Effector memory CD8-positive, alpha-beta T cell (primary cell): Measurements from ENCODE around the gene DLG2.

Experiments used
- ATAC-seq: fragments of 150-1000 bp; cut with Tn5 transposase; replicated peaks from 2 replicates; pipeline ENCODE4 v1.10.0; 2021; ENCODE audit warnings: mild to moderate bottlenecking, moderate library complexity
- DNase-seq, 3 experiments: peaks; one replicate each; pipeline ENCODE4 v3.0.0; 2021
- H3K27ac Mint-ChIP-seq, 2 donors: one replicate each; pipeline ENCODE4 v1.8.0; 2022; ENCODE audit warnings: mild to moderate bottlenecking in 2 of 2, mixed read lengths in 2 of 2, moderate library complexity in 2 of 2
- H3K27me3 Mint-ChIP-seq, 2 donors: one replicate each; pipeline ENCODE4 v1.8.0; 2022; ENCODE audit warnings: mixed read lengths in 2 of 2
- H3K36me3 Mint-ChIP-seq: one replicate; pipeline ENCODE4 v1.8.0; 2022; ENCODE audit warnings: mild to moderate bottlenecking, moderate library complexity, mixed read lengths; ENCODE audit not compliant: insufficient read depth
- H3K4me1 Mint-ChIP-seq, 2 donors: one replicate each; pipeline ENCODE4 v1.8.0; 2022; ENCODE audit warnings: low read depth in 2 of 2, mixed read lengths in 2 of 2
- H3K4me3 Mint-ChIP-seq, 2 donors: one replicate each; pipeline ENCODE4 v1.8.0; 2022; ENCODE audit warnings: mild to moderate bottlenecking in 2 of 2, mixed read lengths in 2 of 2, moderate library complexity in 2 of 2
- H3K9me3 Mint-ChIP-seq, 2 donors: one replicate each; pipeline ENCODE4 v1.8.0; 2022; ENCODE audit warnings: mixed read lengths in 2 of 2

The DLG2 gene

GRCh38 chr11:84243629-84244263 lies 1383.4 kb downstream of the DLG2 start:
- Mint-ChIP-seq H3K4me1 (no peaks in the 10 kb centered on the region), H3K27me3 (no peaks in the 10 kb centered on the region), H3K9me3 (peaks cover 0 to 3% of the 10 kb centered on the region in 2 donors), H3K4me3 (no peak overlapping the region), H3K27ac (no peak overlapping the region), H3K36me3 (no peaks in the 10 kb centered on the region)
- DNase-seq (no peak), ATAC-seq (no peak)

- no peak overlapping the region for H3K4me3 Mint-ChIP-seq
- H3K9me3 Mint-ChIP-seq = peaks cover 0 to 3% of the 10 kb centered on the region in 2 donors
- H3K27me3 Mint-ChIP-seq = no peaks in the 10 kb centered on the region
- DNase-seq (no peak), ATAC-seq (no peak)
- H3K36me3 Mint-ChIP-seq = no peaks in the 10 kb centered on the region
- H3K27ac Mint-ChIP-seq = no peak overlapping the region
- H3K4me1 Mint-ChIP-seq = no peaks in the 10 kb centered on the region
Measured at GRCh38 chr11:84241343-84242131, 1385.6 kb downstream of the DLG2 start.

GRCh38 chr11:84240847-84241246 lies 1386.3 kb downstream of the DLG2 start:
- no peaks in the 10 kb centered on the region for H3K27me3 Mint-ChIP-seq
- no peak overlapping the region for H3K4me3 Mint-ChIP-seq
- no peaks in the 10 kb centered on the region for H3K36me3 Mint-ChIP-seq
- DNase-seq (no peak), ATAC-seq (no peak)
- H3K4me1 Mint-ChIP-seq = no peaks in the 10 kb centered on the region
- no peak overlapping the region for H3K27ac Mint-ChIP-seq
- peaks cover 0 to 1% of the 10 kb centered on the region in 2 donors for H3K9me3 Mint-ChIP-seq

- ATAC-seq (no peak), DNase-seq (no peak)
- no peaks in the 10 kb centered on the region for H3K4me1 Mint-ChIP-seq
- H3K9me3 Mint-ChIP-seq = peaks cover 10 to 12% of the 10 kb centered on the region in 2 donors
- H3K27ac Mint-ChIP-seq = no peak overlapping the region
- H3K4me3 Mint-ChIP-seq = no peak overlapping the region
- no peaks in the 10 kb centered on the region for H3K36me3 Mint-ChIP-seq
- no peaks in the 10 kb centered on the region for H3K27me3 Mint-ChIP-seq
Measured at GRCh38 chr11:84236436-84236835, 1390.7 kb downstream of the DLG2 start.

- no peak overlapping the region for H3K27ac Mint-ChIP-seq
- no peaks in the 10 kb centered on the region for H3K36me3 Mint-ChIP-seq
- H3K27me3 Mint-ChIP-seq = no peaks in the 10 kb centered on the region
- no peak overlapping the region for H3K4me3 Mint-ChIP-seq
- H3K4me1 Mint-ChIP-seq = no peaks in the 10 kb centered on the region
- DNase-seq (no peak), ATAC-seq (no peak)
- H3K9me3 Mint-ChIP-seq = peaks cover 13 to 24% of the 10 kb centered on the region in 2 donors
Measured at GRCh38 chr11:84234462-84235202, 1392.5 kb downstream of the DLG2 start.

GRCh38 chr11:84234011-84234410 lies 1393.1 kb downstream of the DLG2 start:
- ATAC-seq = no peak
- H3K27ac Mint-ChIP-seq = no peak overlapping the region
- H3K36me3 Mint-ChIP-seq = no peaks in the 10 kb centered on the region
- no peaks in the 10 kb centered on the region for H3K4me1 Mint-ChIP-seq
- peaks cover 13 to 24% of the 10 kb centered on the region in 2 donors for H3K9me3 Mint-ChIP-seq
- H3K27me3 Mint-ChIP-seq = no peaks in the 10 kb centered on the region
- DNase-seq = no peak
- no peak overlapping the region for H3K4me3 Mint-ChIP-seq

- Mint-ChIP-seq H3K27ac (no peak overlapping the region), H3K4me1 (no peaks in the 10 kb centered on the region), H3K36me3 (no peaks in the 10 kb centered on the region), H3K9me3 (peaks cover 16 to 31% of the 10 kb centered on the region in 2 donors), H3K27me3 (no peaks in the 10 kb centered on the region), H3K4me3 (no peak overlapping the region)
- no peak for DNase-seq
- no peak for ATAC-seq
Measured at GRCh38 chr11:84232511-84232910, 1394.6 kb downstream of the DLG2 start.

GRCh38 chr11:84230402-84230801 lies 1396.7 kb downstream of the DLG2 start:
- DNase-seq (no peak), ATAC-seq (no peak)
- Mint-ChIP-seq H3K36me3 (no peaks in the 10 kb centered on the region), H3K27me3 (no peaks in the 10 kb centered on the region), H3K9me3 (peaks cover 18 to 31% of the 10 kb centered on the region in 2 donors), H3K27ac (no peak overlapping the region), H3K4me3 (no peak overlapping the region), H3K4me1 (no peaks in the 10 kb centered on the region)

- Mint-ChIP-seq H3K4me1 (no peaks in the 10 kb centered on the region), H3K9me3 (peaks cover 15 to 31% of the 10 kb centered on the region in 2 donors), H3K36me3 (no peaks in the 10 kb centered on the region), H3K4me3 (no peak overlapping the region), H3K27me3 (no peaks in the 10 kb centered on the region), H3K27ac (no peak overlapping the region)
- ATAC-seq (no peak), DNase-seq (no peak)
Measured at GRCh38 chr11:84227970-84228665, 1399.0 kb downstream of the DLG2 start.

- Mint-ChIP-seq H3K27me3 (no peaks in the 10 kb centered on the region), H3K4me1 (no peaks in the 10 kb centered on the region), H3K9me3 (peaks cover 9 to 15% of the 10 kb centered on the region in 2 donors), H3K27ac (no peak overlapping the region), H3K4me3 (no peak overlapping the region), H3K36me3 (no peaks in the 10 kb centered on the region)
- no peak for ATAC-seq
- no peak for DNase-seq
Measured at GRCh38 chr11:84224042-84224441, 1403.1 kb downstream of the DLG2 start.

GRCh38 chr11:84218318-84218717 lies 1408.8 kb downstream of the DLG2 start:
- Mint-ChIP-seq H3K4me1 (no peaks in the 10 kb centered on the region), H3K9me3 (peaks cover 6 to 7% of the 10 kb centered on the region in 2 donors), H3K27me3 (no peaks in the 10 kb centered on the region), H3K36me3 (no peaks in the 10 kb centered on the region), H3K27ac (no peak overlapping the region), H3K4me3 (no peak overlapping the region)
- DNase-seq (no peak), ATAC-seq (no peak)

- H3K4me1 Mint-ChIP-seq = no peaks in the 10 kb centered on the region
- H3K9me3 Mint-ChIP-seq = peaks cover 7 to 11% of the 10 kb centered on the region in 2 donors
- no peak for ATAC-seq
- DNase-seq = no peak
- H3K27me3 Mint-ChIP-seq = no peaks in the 10 kb centered on the region
- H3K36me3 Mint-ChIP-seq = no peaks in the 10 kb centered on the region
- H3K27ac Mint-ChIP-seq = no peak overlapping the region
- no peak overlapping the region for H3K4me3 Mint-ChIP-seq
Measured at GRCh38 chr11:84215672-84216071, 1411.5 kb downstream of the DLG2 start.

- DNase-seq = no peak
- no peak for ATAC-seq
Measured at GRCh38 chr11:84214557-84214956, 1412.6 kb downstream of the DLG2 start.

More at GRCh38 chr11:84214557-84214956, 1412.6 kb downstream of the DLG2 start:
- Mint-ChIP-seq H3K4me1 (no peaks in the 10 kb centered on the region), H3K9me3 (peaks cover 7 to 11% of the 10 kb centered on the region in 2 donors), H3K27ac (no peak overlapping the region), H3K4me3 (no peak overlapping the region), H3K27me3 (no peaks in the 10 kb centered on the region), H3K36me3 (no peaks in the 10 kb centered on the region)
